Colonic mucosa (tissue), 4 donors: Measurements from ENCODE around the gene ORM2. TPM values are rescaled to one million over a fixed set of nuclear protein-coding genes. Genes with fewer than 3 reads are reported as not detected.

ENCODE experiments used
- DNase-seq: peaks from one replicate; pipeline ENCODE4 v3.0.0-alpha.2; 2020
- H3K27ac ChIP-seq: fragments of 200-600 bp; one replicate; pipeline ENCODE4 v1.8.0; 2021
- H3K27me3 ChIP-seq: fragments of 200-600 bp; one replicate; pipeline ENCODE4 v1.8.0; 2021
- H3K36me3 ChIP-seq: fragments of 200-600 bp; one replicate; pipeline ENCODE4 v1.8.0; 2021
- H3K4me1 ChIP-seq: fragments of 200-600 bp; one replicate; pipeline ENCODE4 v1.8.0; 2021; ENCODE audit warnings: mild to moderate bottlenecking
- H3K4me3 ChIP-seq: fragments of 200-600 bp; one replicate; pipeline ENCODE4 v1.8.0; 2021
- H3K9ac ChIP-seq, 2 donors: one replicate each; pipeline ENCODE4 v1.7.0; 2013; ENCODE audit warnings: control low read depth in 2 of 2, low read depth in 2 of 2, low read length in 2 of 2
- H3K9me3 ChIP-seq: fragments of 200-600 bp; one replicate; pipeline ENCODE4 v1.8.0; 2021
- intact Hi-C: fragments of 100-400 bp; cut with DNase I; formaldehyde crosslinking; loops from one replicate; pipeline ENCODE4 v1.14.1; 2022
- total RNA-seq, 2 donors: library from RNA; stranded (reverse); fragmentation: NEBNext Ultra II Directional in 1 of 2; extraction: Animal tissue kit (Norgen Biotek cat#: 25700) in 1 of 2; gene quantifications; one replicate each; pipeline ENCODE4 v1.2.1, GENCODE V29; 2021
- TF ChIP-seq, protein P1 (sequence below): fragments of 200-600 bp; IDR thresholded peaks from one replicate; pipeline ENCODE4 v1.8.0; 2022; ENCODE audit warnings: antibody characterized with exemption, mild to moderate bottlenecking
- donor health status: healthy.
- donor health status: DM: no; HTN: no; CAD: no.
- donor health status: DM: no; HTN: no; CAD: no.

Gene ORM2
- total RNA-seq, 2 donors from 2014 or later, result 2.4 TPM; not detected in 1

DNA sequence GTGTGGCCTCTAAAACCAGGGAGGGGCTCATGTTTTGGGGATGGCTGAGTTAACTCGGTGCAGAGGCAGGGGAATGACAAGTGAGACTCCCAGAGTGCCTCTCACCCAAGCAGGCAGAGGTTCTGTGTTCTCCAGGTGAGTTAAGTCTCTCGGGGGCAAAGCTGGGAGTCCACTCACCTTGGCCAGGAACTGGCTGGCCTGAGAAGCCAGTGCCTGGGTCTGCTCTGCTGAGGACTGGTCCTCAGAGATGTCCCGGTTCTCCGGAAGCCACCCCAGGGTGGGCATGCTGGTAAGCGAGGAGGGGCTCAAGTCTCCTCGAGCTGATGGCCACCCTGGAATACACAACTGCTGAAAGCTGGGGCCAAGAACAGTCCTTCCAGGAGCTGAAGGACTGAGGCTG is 37.7 kb downstream of the ORM2 start:
- H3K27me3 ChIP-seq, result no peaks in the 10 kb centered on the region
- H3K4me1 ChIP-seq, result peaks cover 18% of the 10 kb centered on the region
- peaks cover 10% of the 10 kb centered on the region for H3K36me3 ChIP-seq
- peak overlapping the region; percentile 50 for H3K27ac ChIP-seq
- no peak overlapping the region for H3K4me3 ChIP-seq
- no peaks in the 10 kb centered on the region for H3K9me3 ChIP-seq
- TF ChIP-seq, protein P1, sequence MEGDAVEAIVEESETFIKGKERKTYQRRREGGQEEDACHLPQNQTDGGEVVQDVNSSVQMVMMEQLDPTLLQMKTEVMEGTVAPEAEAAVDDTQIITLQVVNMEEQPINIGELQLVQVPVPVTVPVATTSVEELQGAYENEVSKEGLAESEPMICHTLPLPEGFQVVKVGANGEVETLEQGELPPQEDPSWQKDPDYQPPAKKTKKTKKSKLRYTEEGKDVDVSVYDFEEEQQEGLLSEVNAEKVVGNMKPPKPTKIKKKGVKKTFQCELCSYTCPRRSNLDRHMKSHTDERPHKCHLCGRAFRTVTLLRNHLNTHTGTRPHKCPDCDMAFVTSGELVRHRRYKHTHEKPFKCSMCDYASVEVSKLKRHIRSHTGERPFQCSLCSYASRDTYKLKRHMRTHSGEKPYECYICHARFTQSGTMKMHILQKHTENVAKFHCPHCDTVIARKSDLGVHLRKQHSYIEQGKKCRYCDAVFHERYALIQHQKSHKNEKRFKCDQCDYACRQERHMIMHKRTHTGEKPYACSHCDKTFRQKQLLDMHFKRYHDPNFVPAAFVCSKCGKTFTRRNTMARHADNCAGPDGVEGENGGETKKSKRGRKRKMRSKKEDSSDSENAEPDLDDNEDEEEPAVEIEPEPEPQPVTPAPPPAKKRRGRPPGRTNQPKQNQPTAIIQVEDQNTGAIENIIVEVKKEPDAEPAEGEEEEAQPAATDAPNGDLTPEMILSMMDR, result no peak
- peak overlapping the region; percentile 19 to 48 for H3K9ac ChIP-seq
- intact Hi-C loops, result no loop called here
- no peak for DNase-seq

DNA sequence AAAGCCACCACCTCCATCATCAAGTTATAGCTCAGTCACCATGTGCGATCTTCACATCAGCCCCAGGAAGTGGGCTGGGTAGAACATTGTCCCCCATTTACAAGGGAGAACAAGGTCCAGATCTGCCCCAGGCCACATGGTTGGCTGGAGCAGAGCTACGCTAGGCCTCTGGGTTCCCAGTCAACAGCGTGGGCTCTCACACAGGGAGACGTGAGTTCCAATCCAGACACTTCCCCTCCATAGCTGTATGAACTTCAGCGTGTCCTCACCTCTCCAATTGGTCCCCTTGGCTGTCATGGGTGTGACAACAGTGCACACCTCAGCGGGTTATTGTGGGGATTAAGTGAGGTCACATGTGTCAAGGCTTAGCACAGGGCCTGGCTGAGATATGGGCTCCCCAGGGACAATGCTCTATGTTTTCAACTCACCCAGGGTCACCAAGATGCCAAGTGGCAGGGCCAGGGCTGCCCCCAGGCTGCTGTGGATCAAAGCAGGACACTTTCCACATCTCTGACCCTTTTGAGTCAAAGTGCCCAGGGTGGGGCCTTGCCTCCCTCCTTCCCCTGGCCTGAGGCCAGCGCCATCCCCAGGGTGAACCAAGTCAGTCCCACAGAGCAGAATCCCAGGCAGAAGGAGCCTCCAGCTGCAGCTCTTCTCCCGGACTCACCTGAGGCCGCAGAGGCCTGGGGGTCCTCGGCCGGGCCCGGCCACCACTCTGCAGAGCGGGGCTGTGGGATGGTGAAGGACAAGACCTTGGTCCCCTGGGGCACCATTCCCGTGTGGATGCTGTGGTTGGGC is 38.3 kb downstream of the ORM2 start:
- intact Hi-C loops, result no loop called here
- peaks cover 7% of the 10 kb centered on the region for H3K36me3 ChIP-seq
- DNase-seq, result no peak
- H3K27me3 ChIP-seq, result no peaks in the 10 kb centered on the region
- H3K4me1 ChIP-seq, result peaks cover 18% of the 10 kb centered on the region
- H3K9ac ChIP-seq, result no peak overlapping the region
- TF ChIP-seq, protein P1, result no peak
- H3K4me3 ChIP-seq, result no peak overlapping the region
- peak overlapping the region; percentile 50 for H3K27ac ChIP-seq
- no peaks in the 10 kb centered on the region for H3K9me3 ChIP-seq

DNA sequence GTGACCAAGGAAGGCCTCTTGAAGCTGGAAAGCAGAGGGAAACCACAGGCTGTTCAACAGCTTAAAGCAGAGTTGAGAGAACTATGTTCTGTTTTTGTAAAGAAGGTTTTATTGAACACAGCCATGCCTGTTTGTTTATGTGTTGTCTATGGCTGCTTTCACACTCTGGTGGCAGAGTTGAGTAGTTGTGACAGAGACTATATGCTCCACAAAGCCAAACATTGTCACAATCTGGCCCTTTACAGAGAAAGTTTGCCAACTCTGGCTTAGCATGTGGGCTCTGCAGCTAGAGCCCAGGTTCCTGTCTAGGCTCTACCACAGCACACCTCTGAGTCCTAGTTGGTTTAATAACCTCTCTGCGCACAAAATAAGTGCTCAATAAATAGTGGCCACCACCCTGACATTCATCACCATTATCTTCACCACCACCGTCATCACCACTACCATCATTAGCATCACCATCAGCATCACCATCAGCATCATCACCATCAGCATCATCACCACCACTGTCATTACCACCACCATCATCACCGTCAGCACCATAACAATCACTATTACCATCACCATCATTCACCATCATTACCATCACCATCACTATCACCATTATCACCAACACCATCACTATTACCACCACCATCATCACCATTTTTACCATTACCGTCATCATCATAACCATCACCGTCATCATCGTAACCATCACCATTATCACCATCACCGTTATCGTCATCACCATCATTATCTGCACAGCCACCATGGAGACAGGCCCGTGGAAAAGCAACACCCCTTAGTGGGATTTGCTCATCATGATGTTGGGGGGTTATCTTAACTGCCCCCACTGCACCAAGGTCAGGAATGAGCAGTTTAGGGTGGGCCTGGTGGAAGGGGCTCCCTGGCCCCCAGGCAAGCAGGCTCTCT is 39.8 kb downstream of the ORM2 start:
- Histone ChIP-seq H3K4me1 (peaks cover 18% of the 10 kb centered on the region), H3K27ac (no peak overlapping the region), H3K4me3 (no peak overlapping the region), H3K36me3 (peaks cover 5% of the 10 kb centered on the region), H3K9me3 (no peaks in the 10 kb centered on the region), H3K27me3 (no peaks in the 10 kb centered on the region), H3K9ac (no peak overlapping the region)
- no peak for DNase-seq
- TF ChIP-seq, protein P1, result no peak
- intact Hi-C loops, result no loop called here

DNA sequence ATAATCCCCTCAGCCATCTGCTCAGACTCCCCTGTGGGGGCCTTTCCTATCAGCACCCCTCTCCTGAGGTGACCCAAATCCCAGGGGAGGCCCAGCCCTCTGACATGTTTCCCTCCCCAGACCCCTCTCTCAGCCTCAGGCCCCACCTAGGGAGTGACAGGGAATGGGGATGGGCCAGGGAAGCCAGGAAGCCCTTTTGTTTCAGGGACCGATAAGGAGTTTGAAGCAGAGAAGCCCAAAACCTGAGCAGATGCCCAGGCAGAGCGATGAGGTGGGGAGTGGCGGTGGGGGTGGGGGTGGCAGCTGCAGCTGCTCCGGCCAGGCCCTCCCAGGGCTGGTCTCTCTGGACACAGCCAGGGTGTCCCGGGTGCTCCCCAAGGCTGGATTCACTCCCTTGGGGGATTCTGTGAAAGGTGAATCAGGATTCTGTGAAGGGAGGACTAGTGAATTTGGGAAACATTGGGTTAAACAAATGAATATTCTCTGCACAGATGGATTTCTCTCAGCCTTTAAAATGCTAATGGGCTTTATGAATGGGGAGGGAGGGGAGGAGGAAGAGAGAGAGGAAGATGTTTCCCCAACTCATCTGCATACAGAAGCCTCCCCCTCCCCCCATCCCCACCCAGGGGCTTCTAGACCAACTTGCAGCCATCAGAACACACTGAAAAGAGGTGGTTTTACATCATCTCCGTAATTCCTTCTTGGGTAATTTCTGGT is 40.7 kb downstream of the ORM2 start:
- DNase-seq, result no peak
- peaks cover 18% of the 10 kb centered on the region for H3K4me1 ChIP-seq
- H3K4me3 ChIP-seq, result no peak overlapping the region
- intact Hi-C loops, result no loop called here
- no peak overlapping the region for H3K27ac ChIP-seq
- TF ChIP-seq, protein P1, result no peak
- no peaks in the 10 kb centered on the region for H3K9me3 ChIP-seq
- H3K27me3 ChIP-seq, result no peaks in the 10 kb centered on the region
- H3K36me3 ChIP-seq, result no peaks in the 10 kb centered on the region
- no peak overlapping the region for H3K9ac ChIP-seq

DNA sequence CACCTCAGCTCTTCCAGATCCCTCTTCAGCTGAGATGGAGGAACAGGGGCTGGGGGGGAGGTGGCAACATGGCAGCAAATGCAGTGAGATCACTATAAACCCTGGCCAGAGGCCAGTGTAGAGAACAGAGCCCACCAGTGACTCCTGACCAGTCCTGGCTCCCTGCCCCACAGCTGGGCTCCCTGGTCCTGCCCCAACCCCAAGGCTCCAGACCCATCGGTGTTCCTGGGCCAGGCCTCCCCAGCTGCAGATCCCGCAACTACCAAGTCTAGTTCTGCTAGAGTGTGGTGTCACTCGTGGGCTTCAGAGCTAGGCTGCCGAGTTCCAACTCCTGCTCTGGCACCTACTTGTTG is 41.3 kb downstream of the ORM2 start:
- no peak for DNase-seq
- H3K9me3 ChIP-seq, result no peaks in the 10 kb centered on the region
- TF ChIP-seq, protein P1, result no peak
- no peak overlapping the region for H3K4me3 ChIP-seq
- no peak overlapping the region for H3K9ac ChIP-seq
- H3K4me1 ChIP-seq, result peaks cover 15% of the 10 kb centered on the region
- no peak overlapping the region for H3K27ac ChIP-seq
- H3K36me3 ChIP-seq, result no peaks in the 10 kb centered on the region
- intact Hi-C loops, result no loop called here
- no peaks in the 10 kb centered on the region for H3K27me3 ChIP-seq
